NCI-H146 treated with DMSO at 0.1 percent for 48 hours (cell line): ENCODE data around the gene PSMD6.

Experiments used
- DNase-seq: peaks from one replicate; lab custom pipeline; 2025; ENCODE audit not compliant: unreplicated experiment; lab: John Stamatoyannopoulos, UW

The PSMD6 gene

DNA sequence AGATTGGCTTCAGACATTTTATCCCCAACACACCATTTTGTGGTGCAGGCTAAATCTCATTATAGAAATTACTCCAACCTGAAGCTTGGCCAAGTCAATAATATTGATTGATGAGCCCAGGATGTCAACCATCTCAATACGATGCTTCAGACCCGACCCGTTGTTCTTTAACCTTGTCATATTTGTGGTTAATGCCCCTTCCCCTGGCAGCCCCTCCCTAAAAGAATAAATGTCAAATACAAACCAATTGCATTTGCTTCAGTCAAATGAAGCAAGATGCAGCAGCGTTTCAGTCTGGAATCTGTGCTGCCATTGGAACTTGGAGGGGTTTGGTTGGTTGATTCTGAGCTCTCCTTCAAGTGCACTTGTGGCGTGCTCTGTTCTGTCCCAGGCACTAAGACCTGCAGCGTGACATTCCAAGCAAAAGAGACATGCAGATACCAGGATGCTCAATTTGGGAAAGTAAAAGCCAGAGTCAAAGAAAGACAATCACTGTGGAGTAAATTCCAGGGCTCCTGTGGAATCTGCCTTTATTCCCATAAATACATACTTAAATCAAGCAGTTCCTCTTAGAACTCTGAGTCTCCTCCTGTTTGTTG lies 23.8 kb upstream of the PSMD6 start:
- DNase-seq: no peak

DNA sequence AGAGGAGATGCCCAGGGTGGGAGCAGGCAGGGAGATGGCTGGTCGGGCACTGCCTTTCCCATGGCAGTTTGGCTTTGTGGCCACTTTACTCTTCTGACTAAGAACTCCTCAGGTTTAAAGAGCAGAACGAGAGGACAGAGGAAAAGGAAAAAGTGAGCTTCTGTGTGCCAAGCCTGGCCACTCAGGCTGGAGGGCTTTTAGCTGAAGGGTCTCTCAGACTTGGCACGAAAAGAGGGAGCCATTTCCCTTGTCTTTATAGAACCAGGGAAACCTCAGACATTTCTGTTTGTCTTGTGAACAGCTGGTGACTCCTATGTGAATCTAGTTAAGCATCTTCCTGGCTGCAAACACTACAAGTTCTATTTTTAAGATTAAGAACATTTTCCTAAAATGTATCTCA lies 23.3 kb upstream of the PSMD6 start:
- no peak for DNase-seq

DNA sequence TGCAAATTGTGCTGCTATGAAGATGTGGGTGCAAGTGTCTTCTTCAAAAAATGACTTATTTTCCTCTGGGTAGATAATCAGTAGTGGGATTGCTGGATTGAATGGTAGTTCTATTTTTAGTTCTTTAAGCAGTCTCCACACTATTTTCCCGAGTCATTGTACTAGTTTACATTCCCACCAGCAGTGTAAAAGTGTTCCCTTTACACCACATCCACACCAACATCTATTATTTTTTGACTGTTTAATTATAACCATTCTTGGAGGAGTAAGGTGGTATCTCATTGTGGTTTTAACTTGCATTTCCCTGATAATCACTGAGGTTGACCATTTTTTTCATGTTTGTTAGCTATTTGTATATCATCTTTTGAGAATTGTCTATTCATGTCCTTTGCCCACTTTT lies 19.7 kb upstream of the PSMD6 start:
- no peak for DNase-seq

DNA sequence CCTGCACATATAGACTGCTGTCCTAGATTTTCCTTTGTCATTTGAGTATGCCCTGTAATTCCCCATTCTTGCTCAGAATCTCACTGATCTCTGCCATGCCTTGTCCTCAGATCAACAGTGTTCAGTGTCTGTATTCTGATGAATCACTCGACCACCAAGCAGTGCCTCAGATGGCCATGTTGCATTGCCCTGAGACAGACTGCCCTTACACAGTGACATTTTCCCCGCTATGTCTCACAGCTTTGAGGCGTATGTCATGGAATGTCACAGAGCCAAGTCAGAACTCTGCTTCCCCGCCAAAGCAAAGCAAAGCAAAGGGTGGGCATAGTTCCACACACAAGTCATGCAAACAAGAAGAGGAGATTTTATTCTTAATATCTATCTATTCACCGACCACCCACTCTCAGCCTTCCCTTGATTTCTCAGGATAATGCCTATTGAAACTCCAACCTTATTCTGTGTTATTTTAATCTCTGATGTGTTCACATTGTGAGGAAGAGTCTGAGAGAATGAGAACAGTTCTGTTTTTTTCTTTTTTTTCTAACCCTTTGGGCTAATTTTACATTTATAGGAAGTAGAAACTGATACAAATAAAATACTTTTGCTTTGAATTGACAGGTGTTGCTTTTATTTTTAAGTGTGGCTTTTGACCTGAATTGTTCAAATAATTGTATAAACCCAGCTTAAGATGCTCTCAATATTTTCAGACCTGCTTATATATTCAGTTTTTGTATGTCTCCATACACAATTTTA lies 16.9 kb upstream of the PSMD6 start:
- DNase-seq: no peak

DNA sequence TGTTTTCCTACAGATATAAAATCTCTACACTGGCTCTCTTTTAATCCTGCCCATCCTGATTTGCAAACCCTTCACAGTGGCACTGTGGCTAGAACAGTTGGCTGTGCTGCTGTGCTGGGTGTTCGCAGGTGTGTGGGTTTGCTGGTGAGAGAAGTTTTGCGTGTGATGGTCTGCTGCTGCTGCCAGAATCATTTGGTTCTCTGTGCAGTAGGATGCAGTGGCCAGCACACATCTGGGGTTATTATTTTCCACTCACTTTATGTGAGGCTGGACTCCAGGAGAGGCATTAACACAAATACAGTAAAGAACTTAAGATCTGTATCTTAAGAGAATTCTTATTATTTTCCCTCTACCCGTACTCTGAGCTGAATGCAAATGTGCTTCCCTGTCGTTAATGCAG lies 16.0 kb upstream of the PSMD6 start:
- no peak for DNase-seq

DNA sequence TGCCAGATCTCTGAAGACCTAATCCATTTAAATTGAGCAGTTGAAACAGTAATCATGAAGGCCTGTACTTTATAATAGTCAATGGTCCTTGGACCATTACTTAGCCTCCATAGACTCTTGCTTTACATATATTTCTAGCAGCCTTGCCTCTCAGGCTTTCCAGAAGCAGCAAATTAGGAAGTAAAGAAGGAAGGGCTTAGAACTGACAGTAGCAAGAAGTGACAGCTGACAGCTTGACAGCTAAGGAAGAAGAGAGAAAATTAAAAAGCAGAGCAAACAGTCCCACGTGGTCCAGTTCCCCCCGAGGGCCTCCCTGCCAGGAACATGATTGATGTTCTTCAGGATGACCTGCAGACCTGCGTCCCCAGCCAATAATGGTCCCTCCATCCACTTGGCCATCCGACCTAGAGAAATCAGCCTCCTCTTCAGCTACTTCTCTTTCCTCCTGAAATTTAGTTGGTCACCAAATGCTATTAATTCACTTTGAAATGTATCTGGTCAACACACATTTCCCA lies 15.0 kb upstream of the PSMD6 start:
- DNase-seq: no peak

DNA sequence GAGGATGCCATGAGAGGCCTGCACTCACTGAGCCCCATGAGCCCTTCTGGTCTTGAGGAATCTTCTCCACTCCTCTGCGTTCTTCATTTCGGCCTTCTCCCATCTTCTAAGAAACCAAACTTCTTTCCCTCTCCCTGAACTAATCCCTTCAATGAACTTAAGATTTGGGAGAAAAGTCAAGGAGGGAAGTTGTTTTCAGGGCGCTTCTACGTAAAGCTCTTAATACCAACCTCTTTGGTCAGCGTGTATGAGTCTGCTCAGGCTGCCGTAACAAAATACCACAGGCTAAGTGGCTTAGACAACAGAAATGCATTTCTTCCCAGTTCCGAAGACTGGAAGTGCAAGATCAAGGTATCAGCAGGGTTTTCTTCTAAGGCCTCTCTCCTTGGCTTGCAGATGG lies 13.8 kb upstream of the PSMD6 start:
- no peak for DNase-seq

DNA sequence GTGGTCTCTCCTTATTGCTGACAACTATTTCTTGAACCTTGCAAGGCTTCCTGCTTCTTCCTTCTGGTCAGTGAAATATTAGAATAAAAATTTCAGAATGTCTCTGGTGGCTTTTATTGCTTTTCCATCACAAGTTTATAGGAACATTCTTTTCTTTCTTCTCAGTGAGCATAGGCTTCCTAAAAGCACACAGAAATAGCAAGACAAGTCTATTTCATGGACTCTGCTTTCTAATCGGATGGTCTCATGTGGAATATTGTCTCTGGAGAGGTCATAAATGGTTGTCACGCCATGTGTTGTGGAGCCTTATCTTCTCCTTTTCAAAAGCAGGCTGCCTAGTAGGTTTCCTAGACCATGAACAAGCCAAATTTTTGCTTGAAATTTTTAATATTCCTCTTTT lies 9.8 kb upstream of the PSMD6 start:
- no peak for DNase-seq

DNA sequence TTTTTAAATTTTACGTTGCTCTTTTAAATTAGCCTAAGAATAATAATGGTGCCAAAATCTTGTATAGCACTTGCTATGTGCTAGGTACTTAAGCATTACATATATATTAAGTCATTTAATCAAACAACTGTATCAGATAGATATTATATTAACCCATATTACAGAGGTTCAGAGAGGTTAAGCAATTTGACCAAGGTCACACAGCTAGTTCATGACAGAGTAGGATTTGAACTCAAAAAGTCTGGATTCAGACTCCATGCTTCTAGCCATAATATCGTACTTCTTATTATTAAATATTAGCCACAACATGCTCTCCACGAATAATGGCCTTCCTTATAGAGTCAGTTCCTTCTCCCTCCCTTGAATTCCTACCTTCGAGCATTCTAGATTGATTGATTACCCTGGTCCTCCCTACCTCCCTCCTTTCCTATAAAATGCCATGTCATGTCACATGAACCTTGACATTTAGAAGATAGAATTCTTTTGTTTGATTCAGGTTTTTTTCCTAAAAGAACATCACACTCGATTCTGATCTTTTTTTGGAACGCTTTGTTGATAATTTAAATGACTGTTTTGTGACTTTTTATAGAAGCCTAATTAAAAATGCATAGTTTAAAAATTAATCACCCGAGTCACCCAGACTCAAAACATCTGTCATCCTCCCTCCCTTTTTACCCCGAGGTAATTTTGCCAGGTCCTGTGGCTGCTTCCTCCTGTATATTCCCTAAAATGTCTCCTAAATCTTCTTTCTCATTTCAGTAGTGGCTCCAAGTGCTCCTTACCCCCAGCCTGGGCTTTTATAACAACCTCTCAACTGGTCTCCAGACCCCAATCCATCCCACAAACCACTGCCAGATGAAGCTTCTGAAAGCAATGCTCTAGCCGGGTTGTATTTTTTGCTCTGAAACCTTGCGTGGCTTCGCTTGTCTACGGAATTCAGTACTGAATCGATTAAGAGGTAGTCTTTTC lies 8.5 kb upstream of the PSMD6 start:
- no peak for DNase-seq

DNA sequence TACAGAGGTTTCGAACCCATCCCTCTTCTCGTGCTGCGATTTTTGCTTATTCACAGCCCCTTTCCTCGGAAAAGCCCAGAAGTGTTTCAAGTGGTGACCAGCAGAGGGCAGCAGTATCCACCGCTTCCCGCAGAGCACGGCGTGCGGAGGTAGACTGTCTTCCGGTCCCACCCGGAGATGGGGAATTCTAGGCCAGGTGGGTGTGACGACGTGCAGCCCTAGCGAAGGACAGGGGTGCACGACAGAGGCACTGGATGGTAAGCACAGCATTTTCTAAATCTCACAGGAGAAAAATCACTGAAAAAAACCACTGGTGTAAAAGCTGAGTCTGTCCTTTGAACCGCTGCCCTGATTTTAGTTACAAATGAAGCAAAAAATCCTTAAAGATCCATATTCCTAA lies 7.4 kb upstream of the PSMD6 start:
- DNase-seq: peak; percentile 60

DNA sequence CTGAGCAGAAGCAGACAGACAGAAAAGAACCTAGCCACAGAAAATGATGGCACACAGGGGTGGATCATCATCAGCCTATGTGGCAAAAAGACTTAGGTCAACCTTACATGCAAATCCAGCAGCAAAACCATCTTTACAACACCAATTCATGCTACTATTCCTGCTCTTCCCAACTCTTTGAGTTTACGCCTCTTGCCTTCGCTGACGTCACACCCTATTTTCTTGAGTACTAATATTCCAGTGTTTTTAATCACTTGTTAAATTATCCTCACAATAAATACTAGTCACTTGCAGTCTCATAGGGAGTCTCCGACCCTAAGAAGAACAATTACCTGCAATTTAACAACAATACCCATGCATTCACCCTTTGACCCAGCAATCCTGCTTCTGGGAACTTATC lies 6.0 kb upstream of the PSMD6 start:
- DNase-seq: no peak

DNA sequence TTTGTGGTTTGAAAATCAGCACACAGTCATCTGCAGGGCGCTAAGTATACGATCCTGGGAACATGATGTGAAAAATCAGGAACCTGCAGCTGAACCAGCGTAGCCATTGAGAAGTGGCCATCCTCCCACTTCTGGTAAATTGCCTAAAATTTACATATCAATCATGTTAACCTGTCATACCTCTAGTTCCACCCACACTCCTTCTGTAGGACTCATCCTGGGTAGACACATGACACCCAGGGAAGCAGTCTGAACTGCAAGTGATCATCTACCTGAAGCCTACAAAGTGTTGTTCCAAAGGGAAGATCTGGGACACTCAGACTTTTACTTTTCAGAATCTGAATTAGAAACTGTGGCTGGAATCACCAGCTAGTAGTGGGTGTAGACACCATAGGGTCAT lies 5.5 kb upstream of the PSMD6 start:
- no peak for DNase-seq

DNA sequence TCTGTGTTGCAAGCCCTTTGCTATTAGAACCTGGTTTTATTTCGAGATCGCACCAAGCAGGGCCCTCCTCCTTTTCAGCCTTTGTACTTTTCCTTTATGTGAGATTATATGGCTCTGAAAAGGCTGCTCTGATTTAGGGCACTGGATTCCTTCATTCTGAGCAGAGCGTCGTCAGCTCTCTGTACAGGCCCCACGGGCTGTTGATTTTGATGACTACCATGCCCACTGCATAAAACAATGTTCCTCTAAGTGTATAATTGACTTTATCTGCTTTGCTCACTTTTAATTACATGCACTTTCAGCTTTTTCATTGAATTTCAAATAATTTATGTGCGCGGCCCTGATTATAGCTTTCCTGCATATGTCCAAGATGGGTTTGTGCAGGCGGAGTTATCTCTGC lies 4.4 kb upstream of the PSMD6 start:
- DNase-seq: no peak

DNA sequence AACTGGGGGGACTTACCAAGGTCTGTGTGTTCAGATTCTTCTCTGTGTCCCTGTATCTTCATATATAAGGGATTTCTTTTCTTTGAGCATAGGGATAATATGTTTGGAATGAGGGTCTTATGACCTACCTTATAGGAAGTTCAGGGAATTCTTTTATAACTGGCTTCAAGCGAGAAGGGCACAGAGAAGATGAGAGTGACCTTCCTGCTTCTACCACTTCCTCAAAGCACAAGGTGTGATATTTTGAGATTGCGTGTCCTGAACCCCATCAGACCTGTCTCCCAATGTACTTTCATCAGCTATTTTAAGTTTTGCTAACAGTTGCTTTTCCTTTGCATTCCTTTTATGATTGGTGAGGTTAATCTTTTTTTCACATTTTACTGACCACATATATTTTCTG lies 3.1 kb upstream of the PSMD6 start:
- DNase-seq: no peak

DNA sequence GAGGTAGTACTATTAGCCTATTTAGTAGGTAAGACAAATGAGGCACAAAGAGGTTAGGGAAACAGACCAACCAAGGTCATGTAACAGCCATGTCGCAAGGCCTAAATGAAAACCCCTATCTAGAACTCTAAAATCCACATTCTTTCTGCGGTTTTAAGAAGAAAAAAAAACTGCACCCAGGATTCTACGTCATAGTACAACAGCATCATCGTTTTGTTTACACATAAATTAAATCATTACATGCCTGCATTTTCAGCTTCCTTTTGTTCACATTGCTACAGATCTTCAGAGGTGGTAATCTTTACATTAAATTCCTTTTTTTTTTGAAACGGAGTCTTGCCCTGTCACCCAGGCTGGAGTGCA lies 548 bp upstream of the PSMD6 start:
- DNase-seq: no peak

DNA sequence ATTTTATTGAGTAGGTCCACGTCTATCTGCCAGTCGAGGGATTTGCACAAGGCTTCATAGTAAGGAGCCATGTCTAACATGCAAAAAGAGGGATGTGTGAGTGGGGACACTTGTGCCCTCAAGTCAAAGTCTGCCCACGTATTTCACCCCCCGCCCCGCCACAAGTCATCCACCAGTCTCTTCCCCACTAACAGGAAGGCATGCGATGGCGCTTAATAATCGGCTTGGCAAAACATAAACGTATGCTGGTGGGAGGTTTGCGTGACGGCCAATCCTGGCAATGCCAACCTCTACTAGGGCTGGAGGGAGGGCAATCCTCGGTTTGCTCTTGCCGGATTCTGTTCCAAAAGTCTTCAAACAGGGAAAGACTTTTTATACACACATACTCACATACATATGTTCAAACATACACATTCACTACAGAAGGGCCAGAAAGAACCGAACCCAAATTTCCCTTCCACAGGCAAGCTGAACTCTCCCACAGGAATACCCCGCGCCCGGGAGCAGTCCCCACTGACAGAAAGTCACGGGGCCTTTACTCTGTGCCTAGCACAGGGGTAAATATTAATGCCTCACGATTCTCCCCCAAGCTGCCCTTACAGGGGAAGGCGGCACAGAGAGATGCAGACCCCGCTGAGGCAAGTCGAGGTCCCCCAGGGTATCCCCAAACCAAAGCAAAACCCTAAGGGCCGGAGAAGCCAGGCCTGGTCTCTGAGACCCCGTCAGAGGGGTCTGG lies 675 bp downstream of the PSMD6 start:
- no peak for DNase-seq

DNA sequence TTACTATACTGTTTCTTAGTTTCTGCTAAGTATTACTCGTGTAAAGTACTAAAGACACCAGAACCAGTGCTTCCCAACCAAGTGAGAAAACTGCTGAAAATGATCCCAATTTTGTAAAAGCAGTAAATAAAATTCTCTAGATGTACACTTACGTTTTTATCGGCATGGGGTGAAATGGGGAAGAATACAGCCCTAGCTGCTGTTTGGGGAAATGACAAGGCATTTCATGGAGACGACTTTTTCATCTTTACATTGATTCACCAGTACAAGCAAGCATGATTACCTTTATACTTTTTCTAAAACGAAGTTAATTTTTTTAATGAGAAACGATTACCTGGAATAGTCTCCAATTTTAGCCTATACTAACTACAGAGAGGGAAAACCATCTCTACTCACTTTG lies 1.4 kb downstream of the PSMD6 start:
- DNase-seq: no peak

DNA sequence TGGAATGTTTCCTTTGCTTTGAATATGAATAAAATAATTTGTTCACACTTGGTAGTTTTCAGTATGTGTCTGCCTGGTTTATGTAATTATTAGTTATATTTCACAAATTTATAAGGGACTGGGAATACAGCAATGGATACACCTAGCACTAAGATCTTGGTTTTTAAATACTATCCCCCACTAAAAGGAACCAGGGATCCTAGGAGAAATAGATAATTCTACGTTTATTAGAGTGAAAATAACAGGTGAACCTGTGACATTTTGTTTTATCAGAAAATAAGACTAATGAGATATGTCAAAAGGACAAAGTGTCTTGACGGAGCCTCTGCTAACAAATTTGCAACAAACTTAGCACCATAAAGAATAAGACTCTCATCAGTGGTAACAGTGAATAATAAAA lies 3.4 kb downstream of the PSMD6 start:
- DNase-seq: no peak

DNA sequence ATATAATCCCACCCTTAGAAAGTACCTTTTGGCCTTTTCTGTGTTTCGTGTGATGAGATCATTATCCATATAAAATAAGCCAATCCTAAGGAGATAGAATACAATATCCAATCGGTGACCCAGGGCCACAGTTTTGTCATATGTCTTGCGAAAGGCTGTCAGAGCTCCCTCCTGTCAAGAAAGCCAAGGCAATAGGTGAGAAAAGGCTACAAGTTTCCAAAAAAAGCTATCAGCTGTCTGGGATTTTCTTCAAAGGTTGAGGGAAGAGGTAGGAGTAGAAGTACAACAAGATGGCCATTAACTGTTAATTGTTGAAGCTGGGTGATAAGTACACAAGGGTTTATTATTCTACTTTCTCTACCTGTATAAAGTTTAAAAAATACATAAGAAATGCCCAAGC lies 4.0 kb downstream of the PSMD6 start:
- DNase-seq: no peak

DNA sequence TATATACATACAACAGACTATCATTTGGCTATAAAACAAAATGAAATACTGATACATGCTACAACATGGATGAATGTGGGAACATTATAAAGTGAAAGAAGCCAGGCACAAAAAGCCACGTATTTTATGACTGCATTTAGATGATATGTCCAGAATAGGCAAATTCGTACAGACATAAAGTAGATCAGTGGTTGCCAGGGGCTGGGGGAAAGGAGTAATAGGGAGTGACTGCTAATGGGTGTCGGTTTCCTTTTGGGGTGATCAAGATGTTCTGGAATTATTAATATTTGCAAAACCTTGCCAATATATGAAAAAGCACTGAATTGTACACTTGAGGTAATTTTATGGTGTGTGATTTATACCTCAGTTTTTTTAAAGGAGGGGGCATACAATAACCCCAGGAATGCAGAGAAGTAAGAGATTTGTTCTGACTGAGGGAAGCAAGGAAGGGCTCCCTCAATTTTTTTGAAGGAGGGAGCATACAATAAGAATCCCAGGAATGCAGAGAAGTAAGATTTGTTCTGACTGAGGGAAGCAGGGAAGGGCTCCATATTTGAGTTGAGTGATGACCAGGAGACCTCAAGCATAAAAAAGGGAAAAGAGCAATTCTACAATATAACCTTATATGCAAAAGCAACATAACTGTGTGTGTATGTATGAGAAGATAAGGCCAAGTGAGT lies 6.2 kb downstream of the PSMD6 start:
- no peak for DNase-seq

DNA sequence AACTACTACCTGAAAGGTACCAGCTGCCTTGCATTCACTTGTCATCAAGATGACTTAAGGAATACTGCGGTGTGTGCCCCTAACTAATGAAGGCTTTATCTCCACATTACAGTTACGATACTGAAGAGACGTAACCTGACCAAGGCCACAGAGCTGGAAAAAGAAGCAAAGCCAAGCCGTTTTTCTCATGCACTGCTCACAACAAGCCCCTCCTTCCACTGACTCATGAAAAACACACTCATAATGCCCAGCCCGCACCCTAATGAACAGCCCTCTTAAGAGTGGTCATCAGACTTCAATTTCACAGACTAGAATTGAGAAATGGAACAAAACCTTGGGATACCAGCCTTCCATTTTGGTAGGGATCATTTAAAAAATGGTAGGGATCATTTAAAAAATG lies 11.6 kb downstream of the PSMD6 start:
- DNase-seq: no peak
